ENCODE data around the gene LRP2. TPM values are rescaled to one million over a fixed set of nuclear protein-coding genes. Genes with fewer than 3 reads are reported as not detected.

LRP2 gene
- total RNA-seq, 1 experiment from 2014 or later: not detected

- Histone ChIP-seq H3K27me3 (ENCODE audit: low read length) (no peaks in the 10 kb centered on the region), H3K79me2 (ENCODE audit: low read length) (no peaks in the 10 kb centered on the region), H3K9ac (ENCODE audit: low read length) (no peak overlapping the region), H3K9me2 (replicated peaks; ENCODE audit: insufficient read depth, low read length) (no peaks in the 10 kb centered on the region), H3K36me3 (ENCODE audit: insufficient read depth, low read length) (no peaks in the 10 kb centered on the region), H4K20me1 (ENCODE audit: insufficient read depth, low read depth, low read length) (no peaks in the 10 kb centered on the region), H3K27ac (ENCODE audit: low read length) (no peak overlapping the region), H3K4me3 (ENCODE audit: low read length) (no peak overlapping the region), H3K4me2 (ENCODE audit: low read depth, low read length, poor library complexity, severe bottlenecking) (no peak overlapping the region), H2AFZ (ENCODE audit: low read length) (no peak overlapping the region), H3K9me3 (ENCODE audit: low read length) (no peaks in the 10 kb centered on the region), H3K4me1 (ENCODE audit: low read length) (no peaks in the 10 kb centered on the region)
- no peak for DNase-seq
These were observed 60.0 kb downstream of the LRP2 start for GRCh38 chr2:169302364-169302763.

GRCh38 chr2:169301596-169302335 is 60.6 kb downstream of the LRP2 start:
- H3K27me3 ChIP-seq (ENCODE audit: low read length): no peaks in the 10 kb centered on the region

GRCh38 chr2:169300636-169301530 is 61.5 kb downstream of the LRP2 start:
- Histone ChIP-seq H3K9ac (ENCODE audit: low read length) (no peak overlapping the region), H2AFZ (ENCODE audit: low read length) (no peak overlapping the region), H3K9me3 (ENCODE audit: low read length) (no peaks in the 10 kb centered on the region), H4K20me1 (ENCODE audit: insufficient read depth, low read depth, low read length) (no peaks in the 10 kb centered on the region), H3K9me2 (replicated peaks; ENCODE audit: insufficient read depth, low read length) (no peaks in the 10 kb centered on the region), H3K4me3 (ENCODE audit: low read length) (no peak overlapping the region), H3K27me3 (ENCODE audit: low read length) (no peaks in the 10 kb centered on the region), H3K4me2 (ENCODE audit: low read depth, low read length, poor library complexity, severe bottlenecking) (no peak overlapping the region), H3K36me3 (ENCODE audit: insufficient read depth, low read length) (no peaks in the 10 kb centered on the region), H3K27ac (ENCODE audit: low read length) (no peak overlapping the region), H3K79me2 (ENCODE audit: low read length) (no peaks in the 10 kb centered on the region), H3K4me1 (ENCODE audit: low read length) (no peaks in the 10 kb centered on the region)
- no peak for DNase-seq

More at GRCh38 chr2:169301596-169302335, 60.6 kb downstream of the LRP2 start:
- H3K9me2 ChIP-seq (replicated peaks; ENCODE audit: insufficient read depth, low read length): no peaks in the 10 kb centered on the region
- no peaks in the 10 kb centered on the region for H3K4me1 ChIP-seq (ENCODE audit: low read length)
- H3K9me3 ChIP-seq (ENCODE audit: low read length): no peaks in the 10 kb centered on the region
- H4K20me1 ChIP-seq (ENCODE audit: insufficient read depth, low read depth, low read length): no peaks in the 10 kb centered on the region
- H3K4me3 ChIP-seq (ENCODE audit: low read length): no peak overlapping the region
- H3K79me2 ChIP-seq (ENCODE audit: low read length): no peaks in the 10 kb centered on the region
- H3K4me2 ChIP-seq (ENCODE audit: low read depth, low read length, poor library complexity, severe bottlenecking): no peak overlapping the region
- no peak overlapping the region for H2AFZ ChIP-seq (ENCODE audit: low read length)
- H3K27ac ChIP-seq (ENCODE audit: low read length): no peak overlapping the region
- no peak for DNase-seq
- no peak overlapping the region for H3K9ac ChIP-seq (ENCODE audit: low read length)
- no peaks in the 10 kb centered on the region for H3K36me3 ChIP-seq (ENCODE audit: insufficient read depth, low read length)

- no peaks in the 10 kb centered on the region for H3K9me3 ChIP-seq (ENCODE audit: low read length)
These were observed 64.3 kb downstream of the LRP2 start for GRCh38 chr2:169298007-169298406.

DNA sequence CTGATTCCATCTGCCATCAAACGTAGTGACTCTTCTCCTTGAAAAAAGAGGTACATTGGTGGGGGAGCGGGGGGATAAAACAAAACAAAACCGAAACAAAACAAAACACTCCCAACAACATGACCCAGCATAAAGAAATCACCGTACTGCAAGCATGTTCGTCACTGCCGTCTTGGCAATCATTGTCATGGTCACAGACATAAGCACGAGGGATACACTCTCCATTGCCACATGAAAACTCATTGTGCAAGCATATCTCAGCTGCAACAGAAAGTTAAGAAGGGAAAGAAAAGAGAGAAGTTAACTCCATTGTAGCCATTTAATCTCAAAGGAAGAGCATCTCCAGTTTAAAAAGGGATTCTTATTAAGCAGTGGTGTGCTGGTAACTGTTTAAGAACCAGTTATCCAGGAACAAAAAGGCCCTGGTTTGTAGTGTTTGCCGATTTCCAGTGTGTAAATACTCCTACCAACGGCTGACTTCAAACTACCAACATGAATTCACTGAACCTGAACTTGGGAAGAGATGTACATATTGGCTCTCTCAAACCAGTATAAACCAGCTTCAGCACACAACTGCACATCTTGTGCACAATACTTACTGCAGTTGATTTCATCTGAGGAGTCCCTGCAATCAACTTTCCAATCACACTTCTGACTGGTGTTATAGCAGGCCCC is 68.2 kb downstream of the LRP2 start:
- no peak overlapping the region for H3K9ac ChIP-seq (ENCODE audit: low read length)
- H3K4me1 ChIP-seq (ENCODE audit: low read length): no peaks in the 10 kb centered on the region
- H3K9me2 ChIP-seq (replicated peaks; ENCODE audit: insufficient read depth, low read length): no peaks in the 10 kb centered on the region
- no peak for DNase-seq
- no peaks in the 10 kb centered on the region for H3K9me3 ChIP-seq (ENCODE audit: low read length)
- H3K36me3 ChIP-seq (ENCODE audit: insufficient read depth, low read length): no peaks in the 10 kb centered on the region
- H4K20me1 ChIP-seq (ENCODE audit: insufficient read depth, low read depth, low read length): no peaks in the 10 kb centered on the region
- H3K4me2 ChIP-seq (ENCODE audit: low read depth, low read length, poor library complexity, severe bottlenecking): no peak overlapping the region
- no peaks in the 10 kb centered on the region for H3K79me2 ChIP-seq (ENCODE audit: low read length)
- H2AFZ ChIP-seq (ENCODE audit: low read length): no peak overlapping the region
- H3K4me3 ChIP-seq (ENCODE audit: low read length): no peak overlapping the region
- H3K27me3 ChIP-seq (ENCODE audit: low read length): no peaks in the 10 kb centered on the region
- no peak overlapping the region for H3K27ac ChIP-seq (ENCODE audit: low read length)

More at GRCh38 chr2:169298007-169298406, 64.3 kb downstream of the LRP2 start:
- Histone ChIP-seq H3K4me3 (ENCODE audit: low read length) (no peak overlapping the region), H3K4me1 (ENCODE audit: low read length) (no peaks in the 10 kb centered on the region), H3K27ac (ENCODE audit: low read length) (no peak overlapping the region), H3K36me3 (ENCODE audit: insufficient read depth, low read length) (no peaks in the 10 kb centered on the region), H3K27me3 (ENCODE audit: low read length) (no peaks in the 10 kb centered on the region), H4K20me1 (ENCODE audit: insufficient read depth, low read depth, low read length) (no peaks in the 10 kb centered on the region), H2AFZ (ENCODE audit: low read length) (no peak overlapping the region), H3K4me2 (ENCODE audit: low read depth, low read length, poor library complexity, severe bottlenecking) (no peak overlapping the region), H3K9me2 (replicated peaks; ENCODE audit: insufficient read depth, low read length) (no peaks in the 10 kb centered on the region), H3K79me2 (ENCODE audit: low read length) (no peaks in the 10 kb centered on the region), H3K9ac (ENCODE audit: low read length) (no peak overlapping the region)
- no peak for DNase-seq

DNA sequence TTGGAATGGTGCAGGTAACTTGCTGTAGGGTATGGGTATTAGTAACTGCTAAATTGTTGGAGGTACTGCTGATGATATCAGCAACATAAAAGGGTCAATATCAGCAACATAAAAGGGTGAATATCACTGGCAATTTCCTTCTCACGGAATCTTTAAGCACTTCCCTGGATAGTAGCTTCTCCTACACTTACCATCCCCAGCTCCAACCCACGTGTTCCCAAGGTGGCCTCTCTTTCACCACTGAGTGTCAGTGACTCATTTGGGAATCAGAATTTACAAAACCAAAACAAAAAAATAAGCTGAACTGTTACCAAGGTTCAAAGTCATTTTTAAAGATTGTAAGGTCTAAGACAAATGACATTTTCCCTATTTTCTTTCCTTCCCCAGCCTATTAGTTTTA is 70.8 kb downstream of the LRP2 start:
- Histone ChIP-seq H3K4me2 (ENCODE audit: low read depth, low read length, poor library complexity, severe bottlenecking) (no peak overlapping the region), H3K9me2 (replicated peaks; ENCODE audit: insufficient read depth, low read length) (no peaks in the 10 kb centered on the region), H3K4me3 (ENCODE audit: low read length) (no peak overlapping the region), H3K4me1 (ENCODE audit: low read length) (no peaks in the 10 kb centered on the region), H4K20me1 (ENCODE audit: insufficient read depth, low read depth, low read length) (no peaks in the 10 kb centered on the region), H2AFZ (ENCODE audit: low read length) (no peak overlapping the region), H3K27me3 (ENCODE audit: low read length) (no peaks in the 10 kb centered on the region), H3K79me2 (ENCODE audit: low read length) (no peaks in the 10 kb centered on the region), H3K9ac (ENCODE audit: low read length) (no peak overlapping the region), H3K36me3 (ENCODE audit: insufficient read depth, low read length) (no peaks in the 10 kb centered on the region), H3K27ac (ENCODE audit: low read length) (no peak overlapping the region), H3K9me3 (ENCODE audit: low read length) (no peaks in the 10 kb centered on the region)
- DNase-seq: peak; percentile 34

GRCh38 chr2:169290433-169290832 is 71.9 kb downstream of the LRP2 start:
- H3K4me1 ChIP-seq (ENCODE audit: low read length): no peaks in the 10 kb centered on the region
- no peaks in the 10 kb centered on the region for H4K20me1 ChIP-seq (ENCODE audit: insufficient read depth, low read depth, low read length)
- no peaks in the 10 kb centered on the region for H3K9me2 ChIP-seq (replicated peaks; ENCODE audit: insufficient read depth, low read length)
- no peak overlapping the region for H3K27ac ChIP-seq (ENCODE audit: low read length)
- no peak overlapping the region for H3K4me3 ChIP-seq (ENCODE audit: low read length)
- no peaks in the 10 kb centered on the region for H3K36me3 ChIP-seq (ENCODE audit: insufficient read depth, low read length)
- no peak for DNase-seq
- H3K9me3 ChIP-seq (ENCODE audit: low read length): no peaks in the 10 kb centered on the region
- no peaks in the 10 kb centered on the region for H3K79me2 ChIP-seq (ENCODE audit: low read length)
- H3K4me2 ChIP-seq (ENCODE audit: low read depth, low read length, poor library complexity, severe bottlenecking): no peak overlapping the region
- H2AFZ ChIP-seq (ENCODE audit: low read length): no peak overlapping the region
- no peaks in the 10 kb centered on the region for H3K27me3 ChIP-seq (ENCODE audit: low read length)
- no peak overlapping the region for H3K9ac ChIP-seq (ENCODE audit: low read length)

GRCh38 chr2:169287666-169288065 is 74.7 kb downstream of the LRP2 start:
- DNase-seq: no peak
- no peak overlapping the region for H3K9ac ChIP-seq (ENCODE audit: low read length)
- no peak overlapping the region for H3K27ac ChIP-seq (ENCODE audit: low read length)
- no peaks in the 10 kb centered on the region for H3K79me2 ChIP-seq (ENCODE audit: low read length)
- H3K36me3 ChIP-seq (ENCODE audit: insufficient read depth, low read length): no peaks in the 10 kb centered on the region
- no peaks in the 10 kb centered on the region for H3K9me3 ChIP-seq (ENCODE audit: low read length)
- H3K9me2 ChIP-seq (replicated peaks; ENCODE audit: insufficient read depth, low read length): no peaks in the 10 kb centered on the region
- no peaks in the 10 kb centered on the region for H4K20me1 ChIP-seq (ENCODE audit: insufficient read depth, low read depth, low read length)
- no peaks in the 10 kb centered on the region for H3K4me1 ChIP-seq (ENCODE audit: low read length)
- no peak overlapping the region for H3K4me2 ChIP-seq (ENCODE audit: low read depth, low read length, poor library complexity, severe bottlenecking)
- no peak overlapping the region for H2AFZ ChIP-seq (ENCODE audit: low read length)
- no peak overlapping the region for H3K4me3 ChIP-seq (ENCODE audit: low read length)
- H3K27me3 ChIP-seq (ENCODE audit: low read length): no peaks in the 10 kb centered on the region
